Astrocyte (in vitro differentiated cells and primary cell): ENCODE data around the gene MDFIC2. TPM values are rescaled to one million over a fixed set of nuclear protein-coding genes. Genes with fewer than 3 reads are reported as not detected.

Experiments
- DNase-seq: peaks from one replicate; pipeline ENCODE4 v3.0.0-alpha.2; 2010; ENCODE audit warnings: low read depth
- FAIRE-seq: peaks from 2 replicates; lab custom pipeline; 2011; peaks lifted over from hg19 to GRCh38; lab: Jason Lieb, UNC
- H2AFZ ChIP-seq: 2 replicates; pipeline ENCODE4 v1.6.0; 2012; ENCODE audit warnings: low read depth, low read length, inconsistent platforms
- H3K27ac ChIP-seq: 2 replicates; pipeline ENCODE4 v1.5.1; 2011; ENCODE audit warnings: low read depth, low read length, inconsistent platforms
- H3K27me3 ChIP-seq: 2 replicates; pipeline ENCODE4 v1.6.0; 2011; ENCODE audit warnings: low read length, inconsistent platforms; ENCODE audit not compliant: insufficient read depth
- H3K36me3 ChIP-seq: 2 replicates; pipeline ENCODE4 v1.5.1; 2011; ENCODE audit warnings: low read length, inconsistent platforms; ENCODE audit not compliant: insufficient read depth
- H3K4me1 ChIP-seq: 2 replicates; pipeline ENCODE4 v1.5.1; 2011; ENCODE audit warnings: low read length, inconsistent platforms; ENCODE audit not compliant: insufficient read depth
- H3K4me2 ChIP-seq: 2 replicates; pipeline ENCODE4 v1.6.0; 2012; ENCODE audit warnings: low read length, inconsistent platforms
- H3K4me3 ChIP-seq: 2 replicates; pipeline ENCODE4 v1.5.1; 2011; ENCODE audit warnings: low read depth, mild to moderate bottlenecking, low read length, inconsistent platforms; ENCODE audit not compliant: insufficient read depth
- H3K79me2 ChIP-seq: 2 replicates; pipeline ENCODE4 v1.6.0; 2012; ENCODE audit warnings: mild to moderate bottlenecking, low read length, inconsistent platforms; ENCODE audit not compliant: insufficient read depth
- H3K9ac ChIP-seq: 2 replicates; pipeline ENCODE4 v1.6.0; 2012; ENCODE audit warnings: mild to moderate bottlenecking, low read length, inconsistent platforms
- H3K9me3 ChIP-seq: 2 replicates; pipeline ENCODE4 v1.5.1; 2012; ENCODE audit warnings: low read depth, mild to moderate bottlenecking, low read length, inconsistent platforms; ENCODE audit not compliant: insufficient read depth
- H4K20me1 ChIP-seq: 2 replicates; pipeline ENCODE4 v1.6.0; 2012; ENCODE audit warnings: low read length, inconsistent platforms; ENCODE audit not compliant: insufficient read depth
- H3K27ac Mint-ChIP-seq: one replicate; pipeline ENCODE4 v1.8.0; 2021; ENCODE audit warnings: mild to moderate bottlenecking, mixed read lengths; ENCODE audit not compliant: unreplicated experiment
- H3K27me3 Mint-ChIP-seq: one replicate; pipeline ENCODE4 v1.8.0; 2021; ENCODE audit warnings: low read depth, mixed read lengths; ENCODE audit not compliant: unreplicated experiment
- H3K36me3 Mint-ChIP-seq: one replicate; pipeline ENCODE4 v1.8.0; 2021; ENCODE audit warnings: low read depth, mixed read lengths; ENCODE audit not compliant: unreplicated experiment
- H3K4me1 Mint-ChIP-seq: one replicate; pipeline ENCODE4 v1.8.0; 2021; ENCODE audit warnings: low read depth, mixed read lengths; ENCODE audit not compliant: unreplicated experiment
- H3K4me3 Mint-ChIP-seq: one replicate; pipeline ENCODE4 v1.8.0; 2021; ENCODE audit warnings: mild to moderate bottlenecking, moderate library complexity, mixed read lengths; ENCODE audit not compliant: unreplicated experiment
- H3K9me3 Mint-ChIP-seq: one replicate; pipeline ENCODE4 v1.8.0; 2021; ENCODE audit warnings: mild to moderate bottlenecking, mixed read lengths; ENCODE audit not compliant: unreplicated experiment
- CTCF ChIP-seq: IDR thresholded peaks from 2 replicates; pipeline ENCODE4 v1.5.1; 2011; ENCODE audit warnings: low read depth, mild to moderate bottlenecking, inconsistent platforms, low read length, moderate library complexity; ENCODE audit not compliant: insufficient read depth
- EZH2 ChIP-seq: IDR thresholded peaks from 2 replicates; pipeline ENCODE4 v1.6.1; 2012; ENCODE audit warnings: mild to moderate bottlenecking, low read length, inconsistent platforms; ENCODE audit not compliant: insufficient read depth
- total RNA-seq: library from RNA; stranded (reverse); gene quantifications from 2 replicates; pipeline ENCODE4 v1.2.1, GENCODE V29; 2021

MDFIC2 gene
- total RNA-seq, 1 donor from 2014 or later: not detected

- H3K4me3 ChIP-seq: no peak overlapping the region
- no peaks in the 10 kb centered on the region for H3K79me2 ChIP-seq
- H3K4me1 ChIP-seq: no peaks in the 10 kb centered on the region
- no peaks in the 10 kb centered on the region for H4K20me1 ChIP-seq
- H3K36me3 Mint-ChIP-seq: no peaks in the 10 kb centered on the region
- TF ChIP-seq EZH2: no peak
- no peak for TF ChIP-seq CTCF
- no peaks in the 10 kb centered on the region for H3K9me3 Mint-ChIP-seq
- H2AFZ ChIP-seq: no peak overlapping the region
- no peak overlapping the region for H3K4me2 ChIP-seq
- no peaks in the 10 kb centered on the region for H3K4me1 Mint-ChIP-seq
- no peaks in the 10 kb centered on the region for H3K27me3 Mint-ChIP-seq
- DNase-seq: no peak
- H3K4me3 Mint-ChIP-seq: no peak overlapping the region
- no peak overlapping the region for H3K27ac Mint-ChIP-seq
- no peak for FAIRE-seq
- H3K9me3 ChIP-seq: no peaks in the 10 kb centered on the region
- H3K27ac ChIP-seq: no peak overlapping the region
- H3K27me3 ChIP-seq: no peaks in the 10 kb centered on the region
- no peaks in the 10 kb centered on the region for H3K36me3 ChIP-seq
- no peak overlapping the region for H3K9ac ChIP-seq
These were observed 51.2 kb downstream of the MDFIC2 start for GRCh38 chr3:70261283-70261682.

DNA sequence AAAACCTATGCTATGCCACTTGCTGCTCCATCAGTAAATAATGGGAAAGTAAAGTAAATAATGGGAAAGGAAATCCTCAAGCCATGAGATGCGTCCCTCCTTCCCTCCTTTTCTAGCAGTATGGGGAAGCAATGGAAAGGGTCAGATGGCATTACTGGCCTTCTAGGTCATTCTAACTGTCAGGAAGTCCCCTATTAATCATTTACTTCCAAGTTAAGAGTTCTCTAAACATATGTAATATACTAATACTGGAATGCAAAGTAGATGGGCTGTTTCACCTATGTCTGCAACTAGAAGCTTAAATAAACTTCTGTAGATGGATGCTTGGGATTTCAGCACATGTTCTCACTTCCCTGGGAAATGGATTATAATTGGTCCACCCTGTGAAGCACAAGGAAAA, 55.9 kb downstream of the MDFIC2 start:
- Mint-ChIP-seq H3K9me3 (no peaks in the 10 kb centered on the region), H3K4me3 (no peak overlapping the region), H3K27ac (no peak overlapping the region), H3K4me1 (no peaks in the 10 kb centered on the region), H3K27me3 (no peaks in the 10 kb centered on the region), H3K36me3 (no peaks in the 10 kb centered on the region)
- no peak for FAIRE-seq
- H3K4me1 ChIP-seq: no peaks in the 10 kb centered on the region
- H3K36me3 ChIP-seq: no peaks in the 10 kb centered on the region
- H4K20me1 ChIP-seq: no peaks in the 10 kb centered on the region
- no peak overlapping the region for H3K4me2 ChIP-seq
- H3K79me2 ChIP-seq: no peaks in the 10 kb centered on the region
- no peaks in the 10 kb centered on the region for H3K9me3 ChIP-seq
- DNase-seq: no peak
- H2AFZ ChIP-seq: no peak overlapping the region
- no peak for TF ChIP-seq EZH2
- no peak for TF ChIP-seq CTCF
- H3K27ac ChIP-seq: no peak overlapping the region
- H3K9ac ChIP-seq: no peak overlapping the region
- H3K27me3 ChIP-seq: no peaks in the 10 kb centered on the region
- no peak overlapping the region for H3K4me3 ChIP-seq

DNA sequence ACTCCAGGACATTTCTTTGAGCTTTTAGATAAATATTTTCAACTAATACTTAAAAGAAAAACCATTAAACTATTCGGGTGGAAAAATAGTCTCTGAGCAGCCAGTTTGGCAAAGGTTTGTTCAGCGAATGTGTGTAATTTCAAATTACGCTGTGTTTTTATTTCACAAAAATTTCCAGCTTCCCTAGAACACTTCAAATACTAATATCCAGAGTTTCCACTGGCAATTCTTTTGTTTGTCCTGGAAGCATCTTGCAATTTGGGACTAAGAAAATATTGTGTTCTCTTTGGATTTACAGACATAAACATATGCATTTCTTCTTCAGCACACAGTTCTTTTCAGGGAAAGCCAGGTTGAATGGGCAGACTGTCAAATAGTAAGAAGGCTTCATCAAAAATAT, 61.9 kb downstream of the MDFIC2 start:
- Mint-ChIP-seq H3K4me3 (no peak overlapping the region), H3K27me3 (no peaks in the 10 kb centered on the region), H3K36me3 (no peaks in the 10 kb centered on the region), H3K4me1 (peaks cover 2% of the 10 kb centered on the region), H3K27ac (no peak overlapping the region), H3K9me3 (no peaks in the 10 kb centered on the region)
- Histone ChIP-seq H3K4me1 (peaks cover 11% of the 10 kb centered on the region), H3K4me2 (no peak overlapping the region), H3K27ac (no peak overlapping the region), H3K79me2 (no peaks in the 10 kb centered on the region), H3K4me3 (no peak overlapping the region), H3K9ac (no peak overlapping the region), H4K20me1 (no peaks in the 10 kb centered on the region), H3K36me3 (no peaks in the 10 kb centered on the region), H3K9me3 (no peaks in the 10 kb centered on the region), H2AFZ (no peak overlapping the region), H3K27me3 (no peaks in the 10 kb centered on the region)
- FAIRE-seq: no peak
- TF ChIP-seq CTCF (no peak), EZH2 (no peak)
- no peak for DNase-seq
